HEK293 (cell line): ENCODE results near the gene GALNTL6.

Experiments used
- KLF16 ChIP-seq: fragments of 450-650 bp; formaldehyde crosslinking; IDR thresholded peaks from 2 replicates; pipeline ENCODE4 v1.5.1; 2017; ENCODE audit warnings: missing biosample characterization, missing genetic modification characterization
- KLF7 ChIP-seq: fragments of 450-650 bp; formaldehyde crosslinking; IDR thresholded peaks from 2 replicates; pipeline ENCODE4 v1.5.1; 2016; ENCODE audit warnings: missing biosample characterization, missing genetic modification characterization, borderline replicate concordance
- OVOL3 ChIP-seq: fragments of 450-650 bp; formaldehyde crosslinking; IDR thresholded peaks from 2 replicates; pipeline ENCODE4 v1.5.1; 2016; ENCODE audit warnings: missing biosample characterization, missing genetic modification characterization
- PRDM1 ChIP-seq: fragments of 450-650 bp; formaldehyde crosslinking; IDR thresholded peaks from 2 replicates; pipeline ENCODE4; 2016; ENCODE audit warnings: missing biosample characterization, missing genetic modification characterization
- ZNF132 ChIP-seq: fragments of 450-650 bp; formaldehyde crosslinking; IDR thresholded peaks from 2 replicates; pipeline ENCODE4 v1.5.1; 2017; ENCODE audit warnings: missing biosample characterization, missing genetic modification characterization, borderline replicate concordance
- ZNF157 ChIP-seq: fragments of 450-650 bp; formaldehyde crosslinking; IDR thresholded peaks from 2 replicates; pipeline ENCODE4 v1.5.1; 2016; ENCODE audit warnings: missing biosample characterization, missing genetic modification characterization
- ZNF174 ChIP-seq: fragments of 450-650 bp; formaldehyde crosslinking; IDR thresholded peaks from 2 replicates; pipeline ENCODE4 v1.5.0; 2017; ENCODE audit warnings: missing biosample characterization, mild to moderate bottlenecking, missing genetic modification characterization
- ZNF175 ChIP-seq: fragments of 450-650 bp; formaldehyde crosslinking; IDR thresholded peaks from 2 replicates; pipeline ENCODE4 v1.5.1; 2016; ENCODE audit warnings: missing biosample characterization, missing genetic modification characterization
- ZNF274 ChIP-seq, 2 experiments: fragments of 200-500 bp in 1 of 2; fragments of 450-650 bp in 1 of 2; sonication (Bioruptor generic) in 1 of 2; formaldehyde crosslinking in 1 of 2; IDR thresholded peaks; 2 replicates each; pipeline versions ENCODE4 v1.5.1 to v1.6.1; 2014 to 2016; ENCODE audit warnings: borderline replicate concordance in 1 of 2, inconsistent platforms in 1 of 2, low read length in 1 of 2, missing biosample characterization in 1 of 2, missing genetic modification characterization in 1 of 2
- ZNF404 ChIP-seq: fragments of 450-650 bp; formaldehyde crosslinking; IDR thresholded peaks from 2 replicates; pipeline ENCODE4 v1.5.1; 2017; ENCODE audit warnings: missing biosample characterization, missing genetic modification characterization
- TF ChIP-seq, protein P1 (sequence below): fragments of 450-650 bp; formaldehyde crosslinking; IDR thresholded peaks from 2 replicates; pipeline ENCODE4 v1.5.1; 2016; ENCODE audit warnings: missing biosample characterization, missing genetic modification characterization
- TF ChIP-seq, protein P2 (sequence below): fragments of 450-650 bp; formaldehyde crosslinking; IDR thresholded peaks from 2 replicates; pipeline ENCODE4 v1.5.1; 2016; ENCODE audit warnings: missing biosample characterization, missing genetic modification characterization, low read depth
- TF ChIP-seq, protein P3 (sequence below): fragments of 450-650 bp; formaldehyde crosslinking; IDR thresholded peaks from 2 replicates; pipeline ENCODE4; 2016; ENCODE audit warnings: missing biosample characterization, missing genetic modification characterization

DNA sequence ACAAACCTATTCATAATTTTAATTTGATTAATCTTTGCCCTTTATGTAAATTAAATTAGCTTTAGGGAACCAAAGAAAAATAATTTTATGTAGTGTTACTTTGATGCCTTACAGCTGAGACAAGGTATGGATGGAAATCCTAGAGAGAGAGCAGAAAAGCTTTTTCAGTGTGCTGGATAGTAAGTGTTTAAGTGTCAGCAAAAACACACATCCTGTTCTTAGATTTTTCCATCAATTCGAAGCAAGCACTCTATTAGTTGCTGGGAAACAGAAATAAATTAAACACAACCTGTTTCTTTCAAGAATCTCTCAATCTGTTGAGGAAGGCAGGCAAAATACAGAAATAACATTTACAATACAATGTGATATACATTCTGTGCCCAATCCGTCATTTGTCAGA is 327.8 kb downstream of the GALNTL6 start:
- TF ChIP-seq ZNF174 (no peak), KLF16 (tag by site-specific recombination) (no peak), ZNF157 (no peak), ZNF274 (IDR thresholded peaks at IDR 0.05; ENCODE audit: low read length) (no peak), ZNF274 (tag by site-specific recombination; IDR thresholded peaks at IDR 0.05; ENCODE audit: borderline replicate concordance) (no peak), KLF7 (tag by site-specific recombination) (no peak), PRDM1 (no peak), ZNF404 (tag by site-specific recombination) (no peak), OVOL3 (tag by site-specific recombination) (no peak), ZNF175 (tag by site-specific recombination) (no peak), ZNF132 (tag by site-specific recombination) (no peak)
- TF ChIP-seq, protein P1, sequence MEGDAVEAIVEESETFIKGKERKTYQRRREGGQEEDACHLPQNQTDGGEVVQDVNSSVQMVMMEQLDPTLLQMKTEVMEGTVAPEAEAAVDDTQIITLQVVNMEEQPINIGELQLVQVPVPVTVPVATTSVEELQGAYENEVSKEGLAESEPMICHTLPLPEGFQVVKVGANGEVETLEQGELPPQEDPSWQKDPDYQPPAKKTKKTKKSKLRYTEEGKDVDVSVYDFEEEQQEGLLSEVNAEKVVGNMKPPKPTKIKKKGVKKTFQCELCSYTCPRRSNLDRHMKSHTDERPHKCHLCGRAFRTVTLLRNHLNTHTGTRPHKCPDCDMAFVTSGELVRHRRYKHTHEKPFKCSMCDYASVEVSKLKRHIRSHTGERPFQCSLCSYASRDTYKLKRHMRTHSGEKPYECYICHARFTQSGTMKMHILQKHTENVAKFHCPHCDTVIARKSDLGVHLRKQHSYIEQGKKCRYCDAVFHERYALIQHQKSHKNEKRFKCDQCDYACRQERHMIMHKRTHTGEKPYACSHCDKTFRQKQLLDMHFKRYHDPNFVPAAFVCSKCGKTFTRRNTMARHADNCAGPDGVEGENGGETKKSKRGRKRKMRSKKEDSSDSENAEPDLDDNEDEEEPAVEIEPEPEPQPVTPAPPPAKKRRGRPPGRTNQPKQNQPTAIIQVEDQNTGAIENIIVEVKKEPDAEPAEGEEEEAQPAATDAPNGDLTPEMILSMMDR: no peak
- TF ChIP-seq, protein P2, sequence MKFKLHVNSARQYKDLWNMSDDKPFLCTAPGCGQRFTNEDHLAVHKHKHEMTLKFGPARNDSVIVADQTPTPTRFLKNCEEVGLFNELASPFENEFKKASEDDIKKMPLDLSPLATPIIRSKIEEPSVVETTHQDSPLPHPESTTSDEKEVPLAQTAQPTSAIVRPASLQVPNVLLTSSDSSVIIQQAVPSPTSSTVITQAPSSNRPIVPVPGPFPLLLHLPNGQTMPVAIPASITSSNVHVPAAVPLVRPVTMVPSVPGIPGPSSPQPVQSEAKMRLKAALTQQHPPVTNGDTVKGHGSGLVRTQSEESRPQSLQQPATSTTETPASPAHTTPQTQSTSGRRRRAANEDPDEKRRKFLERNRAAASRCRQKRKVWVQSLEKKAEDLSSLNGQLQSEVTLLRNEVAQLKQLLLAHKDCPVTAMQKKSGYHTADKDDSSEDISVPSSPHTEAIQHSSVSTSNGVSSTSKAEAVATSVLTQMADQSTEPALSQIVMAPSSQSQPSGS (tag by site-specific recombination): no peak
- TF ChIP-seq, protein P3, sequence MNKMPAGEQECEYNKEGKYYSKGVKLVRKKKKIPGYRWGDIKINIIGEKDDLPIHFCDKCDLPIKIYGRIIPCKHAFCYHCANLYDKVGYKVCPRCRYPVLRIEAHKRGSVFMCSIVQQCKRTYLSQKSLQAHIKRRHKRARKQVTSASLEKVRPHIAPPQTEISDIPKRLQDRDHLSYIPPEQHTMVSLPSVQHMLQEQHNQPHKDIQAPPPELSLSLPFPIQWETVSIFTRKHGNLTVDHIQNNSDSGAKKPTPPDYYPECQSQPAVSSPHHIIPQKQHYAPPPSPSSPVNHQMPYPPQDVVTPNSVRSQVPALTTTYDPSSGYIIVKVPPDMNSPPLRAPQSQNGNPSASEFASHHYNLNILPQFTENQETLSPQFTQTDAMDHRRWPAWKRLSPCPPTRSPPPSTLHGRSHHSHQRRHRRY: no peak
